CD4-positive, alpha-beta T cell (primary cell): ENCODE measurements around the gene KIAA0825. TPM values are rescaled to one million over a fixed set of nuclear protein-coding genes. Genes with fewer than 3 reads are reported as not detected.
"Not testable (repeated sequence)": the region's sequence is repeated elsewhere in the genome, so short reads cannot be mapped to it uniquely, and the experiment has no call there.

Experiments used
- ATAC-seq: fragments of 200-7000 bp; cut with Tn5 transposase; one replicate; pipeline ENCODE4 v1.10.0; 2022; ENCODE audit warnings: mild to moderate bottlenecking; ENCODE audit not compliant: poor library complexity
- CTCF ChIA-PET: fragments of 350-600 bp; sonication (Branson Sonifier 250); formaldehyde crosslinking; loops from one replicate; lab custom pipeline; 2021; ENCODE audit warnings: antibody characterized with exemption, inconsistent platforms; lab: Charles Lee
- POLR2A ChIA-PET: fragments of 350-600 bp; sonication (Branson Sonifier 250); formaldehyde crosslinking; loops from one replicate; lab custom pipeline; 2021; ENCODE audit warnings: antibody characterized with exemption, inconsistent platforms; lab: Charles Lee
- DNase-seq, 14 experiments: peaks; one replicate each; pipeline ENCODE4 v3.0.0-alpha.2; 2013 to 2020; ENCODE audit warnings: mixed read lengths in 2 of 14
- H3K27ac ChIP-seq, 2 donors: one replicate each; pipeline versions ENCODE4 v1.5.1 to v1.7.0; 2013; ENCODE audit warnings: low read length in 2 of 2, low read depth in 1 of 2, mild to moderate bottlenecking in 1 of 2
- H3K27me3 ChIP-seq, 2 experiments: 1 replicate in 1 of 2; 2 replicates in 1 of 2; pipeline versions ENCODE4 v1.6.1 to v1.7.0; 2013; ENCODE audit warnings: low read length in 2 of 2, control low read depth in 1 of 2, mild to moderate bottlenecking in 1 of 2, moderate library complexity in 1 of 2; ENCODE audit not compliant: insufficient read depth in 2 of 2, control insufficient read depth in 1 of 2
- H3K36me3 ChIP-seq: one replicate; pipeline ENCODE4 v1.6.1; 2013; ENCODE audit warnings: low read length, control low read depth; ENCODE audit not compliant: insufficient read depth
- H3K4me1 ChIP-seq: one replicate; pipeline ENCODE4 v1.6.1; 2013; ENCODE audit warnings: low read length, control low read depth; ENCODE audit not compliant: insufficient read depth
- H3K4me3 ChIP-seq: one replicate; pipeline ENCODE4 v1.5.1; 2013; ENCODE audit warnings: mild to moderate bottlenecking, low read length, moderate library complexity
- H3K9me3 ChIP-seq, 2 experiments: 1 replicate in 1 of 2; 2 replicates in 1 of 2; pipeline versions ENCODE4 v1.6.1 to v1.7.0; 2013; ENCODE audit warnings: low read length in 2 of 2, mild to moderate bottlenecking in 2 of 2, control low read depth in 1 of 2, moderate library complexity in 1 of 2; ENCODE audit not compliant: control insufficient read depth in 1 of 2, insufficient read depth in 1 of 2
- H3K27ac Mint-ChIP-seq: one replicate; pipeline ENCODE4 v1.8.0; 2020; ENCODE audit warnings: mixed read lengths
- H3K27me3 Mint-ChIP-seq: one replicate; pipeline ENCODE4 v1.8.0; 2021; ENCODE audit warnings: mixed read lengths
- H3K36me3 Mint-ChIP-seq: one replicate; pipeline ENCODE4 v1.8.0; 2021; ENCODE audit warnings: low read depth, mixed read lengths
- H3K4me1 Mint-ChIP-seq: one replicate; pipeline ENCODE4 v1.8.0; 2021; ENCODE audit warnings: low read depth, mixed read lengths
- H3K4me3 Mint-ChIP-seq: one replicate; pipeline ENCODE4 v1.8.0; 2020; ENCODE audit warnings: mild to moderate bottlenecking, mixed read lengths
- H3K9me3 Mint-ChIP-seq: one replicate; pipeline ENCODE4 v1.8.0; 2020; ENCODE audit warnings: mixed read lengths
- intact Hi-C, 2 experiments: fragments of 100-400 bp; cut with DNase I in 1 of 2; cut with micrococcal nuclease in 1 of 2; formaldehyde crosslinking; loops; one replicate each; pipeline versions ENCODE4 v1.15.1 to v1.9.0; 2023 to 2025; cut with DNase I, micrococcal nuclease
- total RNA-seq, 174 experiments: library from RNA in 2 of 174; stranded (reverse) in 2 of 174; gene quantifications; one replicate each; pipeline ENCODE4 v1.2.3 and lab custom pipeline; 2021 to 2026
- TF ChIP-seq, protein P1 (sequence below): fragments of 200-600 bp; IDR thresholded peaks from one replicate; pipeline ENCODE4 v1.8.0; 2022; ENCODE audit warnings: antibody characterized with exemption, mild to moderate bottlenecking

The KIAA0825 gene
- total RNA-seq, 2 experiments from 2014 or later, result 1.5 to 1.6 TPM

DNA sequence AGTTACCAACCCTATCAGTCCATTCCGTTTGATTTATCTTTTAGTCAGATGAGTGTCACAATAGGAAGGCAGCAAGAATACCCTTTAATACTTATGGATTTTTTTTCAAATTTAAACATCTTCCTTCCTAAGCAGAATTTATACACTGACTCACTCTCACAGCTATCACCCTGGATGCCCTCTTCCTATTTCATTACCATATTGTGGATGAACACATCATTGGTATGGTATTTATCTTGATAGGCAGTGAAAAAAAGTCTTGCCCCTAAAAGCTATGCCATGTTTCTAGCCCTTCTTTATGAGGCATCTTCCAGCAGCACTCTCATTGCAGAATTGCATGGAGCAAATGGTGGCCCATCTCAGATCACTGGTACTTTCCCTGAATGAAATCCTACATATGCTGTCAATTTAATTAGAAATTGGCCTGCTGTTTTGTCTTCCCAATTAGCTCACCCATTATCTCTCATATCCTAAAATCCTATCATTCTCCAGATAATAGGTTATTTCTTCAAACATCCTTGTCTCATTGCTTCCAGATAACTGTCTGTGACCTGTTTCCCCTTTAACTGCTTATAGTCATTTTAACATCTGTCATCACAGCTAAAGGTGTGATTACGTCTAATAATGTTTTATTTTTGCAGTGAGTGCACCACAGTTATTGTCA is 443.5 kb downstream of the KIAA0825 start:
- intact Hi-C loops, result no loop called here
- no peaks in the 10 kb centered on the region for H3K4me1 Mint-ChIP-seq
- H3K27ac Mint-ChIP-seq, result no peak overlapping the region
- H3K27me3 Mint-ChIP-seq, result no peaks in the 10 kb centered on the region
- no peak for ATAC-seq
- POLR2A ChIA-PET, result interaction anchor here (1.1 kb wide), 1 partner anchor 23 kb away, joined by 3 read pairs; no protein-coding TSS in a partner anchor
- DNase-seq, result no peak
- Histone ChIP-seq H3K9me3 (no peaks in the 10 kb centered on the region), H3K27me3 (no peaks in the 10 kb centered on the region), H3K36me3 (no peaks in the 10 kb centered on the region), H3K4me3 (no peak overlapping the region), H3K27ac (no peak overlapping the region), H3K4me1 (no peaks in the 10 kb centered on the region)
- CTCF ChIA-PET, result no interaction called here
- TF ChIP-seq, protein P1, sequence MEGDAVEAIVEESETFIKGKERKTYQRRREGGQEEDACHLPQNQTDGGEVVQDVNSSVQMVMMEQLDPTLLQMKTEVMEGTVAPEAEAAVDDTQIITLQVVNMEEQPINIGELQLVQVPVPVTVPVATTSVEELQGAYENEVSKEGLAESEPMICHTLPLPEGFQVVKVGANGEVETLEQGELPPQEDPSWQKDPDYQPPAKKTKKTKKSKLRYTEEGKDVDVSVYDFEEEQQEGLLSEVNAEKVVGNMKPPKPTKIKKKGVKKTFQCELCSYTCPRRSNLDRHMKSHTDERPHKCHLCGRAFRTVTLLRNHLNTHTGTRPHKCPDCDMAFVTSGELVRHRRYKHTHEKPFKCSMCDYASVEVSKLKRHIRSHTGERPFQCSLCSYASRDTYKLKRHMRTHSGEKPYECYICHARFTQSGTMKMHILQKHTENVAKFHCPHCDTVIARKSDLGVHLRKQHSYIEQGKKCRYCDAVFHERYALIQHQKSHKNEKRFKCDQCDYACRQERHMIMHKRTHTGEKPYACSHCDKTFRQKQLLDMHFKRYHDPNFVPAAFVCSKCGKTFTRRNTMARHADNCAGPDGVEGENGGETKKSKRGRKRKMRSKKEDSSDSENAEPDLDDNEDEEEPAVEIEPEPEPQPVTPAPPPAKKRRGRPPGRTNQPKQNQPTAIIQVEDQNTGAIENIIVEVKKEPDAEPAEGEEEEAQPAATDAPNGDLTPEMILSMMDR, result no peak
- no peaks in the 10 kb centered on the region for H3K36me3 Mint-ChIP-seq
- no peaks in the 10 kb centered on the region for H3K9me3 Mint-ChIP-seq
- H3K4me3 Mint-ChIP-seq, result no peak overlapping the region

DNA sequence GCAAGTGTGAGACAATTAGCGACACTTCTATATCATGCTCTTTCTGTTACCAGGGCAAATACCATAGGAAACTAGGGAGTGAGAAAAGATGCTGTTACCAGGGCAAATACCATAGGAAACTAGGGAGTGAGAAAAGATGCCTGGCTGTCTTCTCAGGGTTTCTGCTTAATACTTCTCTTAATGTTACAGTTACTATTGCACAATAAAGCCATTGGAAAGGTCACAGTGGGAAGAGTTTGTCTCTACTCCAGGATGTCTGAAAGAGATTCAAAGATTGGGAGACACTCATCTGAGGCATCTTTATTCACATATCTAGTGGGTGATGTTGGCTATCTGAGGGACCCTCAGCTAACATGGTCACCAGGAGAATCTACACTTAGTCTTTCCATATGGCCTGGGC is 445.3 kb downstream of the KIAA0825 start:
- H3K9me3 ChIP-seq, result no peaks in the 10 kb centered on the region
- no peaks in the 10 kb centered on the region for H3K27me3 ChIP-seq
- DNase-seq, result no peak
- H3K27me3 Mint-ChIP-seq, result no peaks in the 10 kb centered on the region
- ChIA-PET POLR2A (no interaction called here), CTCF (no interaction called here)
- H3K27ac ChIP-seq, result no peak overlapping the region
- H3K9me3 Mint-ChIP-seq, result no peaks in the 10 kb centered on the region
- H3K36me3 ChIP-seq, result no peaks in the 10 kb centered on the region
- H3K4me1 ChIP-seq, result no peaks in the 10 kb centered on the region
- no peak overlapping the region for H3K4me3 Mint-ChIP-seq
- intact Hi-C loops, result no loop called here
- TF ChIP-seq, protein P1, result no peak
- no peak overlapping the region for H3K27ac Mint-ChIP-seq
- no peak overlapping the region for H3K4me3 ChIP-seq
- H3K36me3 Mint-ChIP-seq, result no peaks in the 10 kb centered on the region
- no peak for ATAC-seq
- no peaks in the 10 kb centered on the region for H3K4me1 Mint-ChIP-seq

- H3K4me1 Mint-ChIP-seq, DNase-seq, H3K4me3 Mint-ChIP-seq, H3K27ac Mint-ChIP-seq, ATAC-seq, H3K27me3 Mint-ChIP-seq, H3K27ac ChIP-seq, H3K4me1 ChIP-seq, H3K36me3 ChIP-seq, H3K36me3 Mint-ChIP-seq, H3K4me3 ChIP-seq, CTCF ChIA-PET, intact Hi-C loops, H3K9me3 Mint-ChIP-seq, H3K27me3 ChIP-seq, H3K9me3 ChIP-seq: not testable (repeated sequence)
- POLR2A ChIA-PET, result interaction anchor here (1.0 kb wide), 1 partner anchor 11 kb away, joined by 3 read pairs; no protein-coding TSS in a partner anchor
These were observed 447.3 kb downstream of the KIAA0825 start for GRCh38 chr5:94171070-94171469.

- H3K27ac ChIP-seq, CTCF ChIA-PET, H3K27me3 ChIP-seq, H3K4me1 ChIP-seq, H3K9me3 Mint-ChIP-seq, ATAC-seq, H3K27ac Mint-ChIP-seq, H3K36me3 Mint-ChIP-seq, H3K4me3 ChIP-seq, POLR2A ChIA-PET, H3K4me1 Mint-ChIP-seq, H3K9me3 ChIP-seq, H3K27me3 Mint-ChIP-seq, H3K36me3 ChIP-seq, DNase-seq, intact Hi-C loops, H3K4me3 Mint-ChIP-seq: not testable (repeated sequence)
These were observed 448.2 kb downstream of the KIAA0825 start for GRCh38 chr5:94170158-94170557.
